Small intestine (tissue), 16 donors: ENCODE measurements around the gene QRFPR. TPM values are rescaled to one million over a fixed set of nuclear protein-coding genes. Genes with fewer than 3 reads are reported as not detected.
"Not testable (repeated sequence)": the region's sequence is repeated elsewhere in the genome, so short reads cannot be mapped to it uniquely, and the experiment has no call there.

ENCODE experiments used
- DNase-seq, 2 donors: peaks; one replicate each; pipeline versions ENCODE4 v3.0.0 to v3.0.0-alpha.2; 2013
- FAIRE-seq: peaks from 2 replicates; lab custom pipeline; 2012; peaks lifted over from hg19 to GRCh38; lab: Jason Lieb, UNC
- H3K27ac ChIP-seq, 3 donors: one replicate each; pipeline ENCODE4 v1.5.1; 2013; ENCODE audit warnings: low read length in 2 of 3, mild to moderate bottlenecking in 2 of 3, control low read depth in 1 of 3, inconsistent platforms in 1 of 3, low read depth in 1 of 3, moderate library complexity in 1 of 3
- H3K27me3 ChIP-seq, 3 donors: one replicate each; pipeline ENCODE4 v1.6.1; 2013; ENCODE audit warnings: low read length in 3 of 3, inconsistent platforms in 1 of 3; ENCODE audit not compliant: control insufficient read depth in 3 of 3, insufficient read depth in 3 of 3
- H3K36me3 ChIP-seq, 3 donors: one replicate each; pipeline ENCODE4 v1.6.1; 2013; ENCODE audit warnings: low read length in 3 of 3, inconsistent platforms in 1 of 3, low read depth in 1 of 3, mild to moderate bottlenecking in 1 of 3, moderate library complexity in 1 of 3; ENCODE audit not compliant: control insufficient read depth in 3 of 3, insufficient read depth in 2 of 3
- H3K4me1 ChIP-seq, 3 donors: one replicate each; pipeline ENCODE4 v1.6.1; 2013; ENCODE audit warnings: low read length in 2 of 3, inconsistent platforms in 1 of 3, low read depth in 1 of 3, mild to moderate bottlenecking in 1 of 3, moderate library complexity in 1 of 3; ENCODE audit not compliant: control insufficient read depth in 3 of 3, insufficient read depth in 2 of 3
- H3K4me3 ChIP-seq, 3 donors: one replicate each; pipeline ENCODE4 v1.5.1; 2013; ENCODE audit warnings: low read length in 3 of 3, control low read depth in 1 of 3, inconsistent platforms in 1 of 3, low read depth in 1 of 3, mild to moderate bottlenecking in 1 of 3, moderate library complexity in 1 of 3
- H3K9me3 ChIP-seq, 2 donors: one replicate each; pipeline ENCODE4 v1.6.1; 2013; ENCODE audit warnings: low read depth in 1 of 2, low read length in 1 of 2; ENCODE audit not compliant: control insufficient read depth in 2 of 2, insufficient read depth in 1 of 2
- WGBS, 3 donors: extraction: QIAGEN DNeasy Blood & Tissue Kit; methylation state at CpG; one replicate each; pipeline ENCODE4 v1.1.7; 2013; 5-methylcytosine and 5-hydroxymethylcytosine counted together
- long read RNA-seq, 10 donors: transcript quantifications; one replicate each; lab custom pipeline, GENCODE V29; 2026
- polyA plus RNA-seq, 4 donors: library from polyadenylated mRNA; stranded (reverse) in 3 of 4; unstranded in 1 of 4; fragments of 200-250 nt in 3 of 4; fragments of 120-200 nt in 1 of 4; gene quantifications; one replicate each; pipeline versions ENCODE4 v1.2.1 to v1.2.3, GENCODE V29; 2013
- donor health status: healthy with polysubstance abuse.
- donor health status: control.
- donor health status: control.
- donor health status: Bipolar disorder and iron deficiency.
- donor health status: healthy.

QRFPR gene
- polyA plus RNA-seq = under 1 TPM in 2 of 4 donors, not detected in 2; 0.03 to 0.12 TPM
- long read RNA-seq, donor 1 = 0 reads
- long read RNA-seq, donor 2 = 0 reads
- long read RNA-seq, donor 3 = 0 reads
- long read RNA-seq, donor 4 = 0 reads
- long read RNA-seq, donor 5 = 0 reads
- long read RNA-seq, donor 6 = 0 reads
- long read RNA-seq, donor 7 = 0 reads
- long read RNA-seq, donor 8 = 0 reads
- long read RNA-seq, donor 9 = 0 reads
- long read RNA-seq, donor 10, partial matches to known transcripts = 0 of 1 reads
- long read RNA-seq, donor 10, other reads (novel, unspliced or antisense) = 0 of 1 reads

- no peak for FAIRE-seq
- H3K9me3 ChIP-seq = no peaks in the 10 kb centered on the region
- H3K4me3 ChIP-seq = peak within 1 kb of the TSS in 2 of 3 donors; percentile 9 to 35
- DNase-seq = peak in 1 of 2 donors; percentile 3
- WGBS, 3 donors = 10 to 15% (median 10%) methylated on average over 34 to 35 of the region's 35 CpGs
- H3K27me3 ChIP-seq = peaks cover 2 to 26% (median 14%) of the 10 kb centered on the region in 3 donors
- H3K27ac ChIP-seq = no peak within 1 kb of the TSS
- peaks cover 0 to 5% (median 0%) of the 10 kb centered on the region in 3 donors for H3K4me1 ChIP-seq
- H3K36me3 ChIP-seq = no peaks in the 10 kb centered on the region
Observed at GRCh38 chr4:121380776-121381462, at the start of gene QRFPR. TSS of gene QRFPR (minus strand) at chr4:121381018. CDS start at chr4:121380647, 371 bp downstream.

- Histone ChIP-seq H3K27ac (no peak overlapping the region), H3K4me3 (no peak overlapping the region), H3K4me1 (no peaks in the 10 kb centered on the region), H3K9me3 (no peaks in the 10 kb centered on the region), H3K27me3 (no peaks in the 10 kb centered on the region), H3K36me3 (no peaks in the 10 kb centered on the region)
- WGBS, 3 donors = 49 to 56% (median 53%) methylated on average over 2 of the region's 2 CpGs
- FAIRE-seq (no peak), DNase-seq (no peak)
Observed at GRCh38 chr4:121428721-121429120, 47.9 kb upstream of the QRFPR start.

GRCh38 chr4:121421594-121421993 lies 40.8 kb upstream of the QRFPR start:
- no peak for FAIRE-seq
- H3K4me1 ChIP-seq = no peaks in the 10 kb centered on the region
- H3K36me3 ChIP-seq = no peaks in the 10 kb centered on the region
- H3K27me3 ChIP-seq = peaks cover 0 to 2% (median 0%) of the 10 kb centered on the region in 3 donors
- no peak for DNase-seq
- no peaks in the 10 kb centered on the region for H3K9me3 ChIP-seq
- H3K4me3 ChIP-seq = no peak overlapping the region
- no peak overlapping the region for H3K27ac ChIP-seq
- WGBS, 3 donors = 48 to 60% (median 51%) methylated on average over 4 of the region's 4 CpGs

GRCh38 chr4:121411151-121411744 lies 30.4 kb upstream of the QRFPR start:
- H3K4me1 ChIP-seq = no peaks in the 10 kb centered on the region
- H3K4me3 ChIP-seq = no peak overlapping the region
- no peak overlapping the region for H3K27ac ChIP-seq
- WGBS, 3 donors = 5 to 34% (median 23%) methylated on average over 2 of the region's 2 CpGs
- no peaks in the 10 kb centered on the region for H3K36me3 ChIP-seq
- H3K27me3 ChIP-seq = no peaks in the 10 kb centered on the region
- peaks cover 0 to 9% of the 10 kb centered on the region in 2 donors for H3K9me3 ChIP-seq
- no peak for FAIRE-seq
- DNase-seq = peak in 1 of 2 donors; percentile 1

GRCh38 chr4:121408567-121408966 lies 27.7 kb upstream of the QRFPR start:
- DNase-seq, H3K27me3 ChIP-seq, H3K9me3 ChIP-seq, H3K36me3 ChIP-seq, H3K4me3 ChIP-seq, H3K27ac ChIP-seq, FAIRE-seq, H3K4me1 ChIP-seq: not testable (repeated sequence)
- WGBS, 3 donors = 27 to 51% (median 32%) methylated on average over 2 of the region's 2 CpGs

- H3K27ac ChIP-seq = no peak overlapping the region
- no peaks in the 10 kb centered on the region for H3K4me1 ChIP-seq
- DNase-seq (no peak), FAIRE-seq (no peak)
- H3K9me3 ChIP-seq = no peaks in the 10 kb centered on the region
- H3K4me3 ChIP-seq = no peak overlapping the region
- no peaks in the 10 kb centered on the region for H3K36me3 ChIP-seq
- H3K27me3 ChIP-seq = no peaks in the 10 kb centered on the region
- WGBS, 3 donors = 80 to 95% (median 83%) methylated on average over 4 of the region's 4 CpGs
Observed at GRCh38 chr4:121400632-121401031, 19.8 kb upstream of the QRFPR start.

- H3K36me3 ChIP-seq = no peaks in the 10 kb centered on the region
- WGBS, 3 donors = 68 to 89% (median 71%) methylated on average over 1 of the region's 1 CpG
- H3K27me3 ChIP-seq = no peaks in the 10 kb centered on the region
- no peak for DNase-seq
- no peak overlapping the region for H3K4me3 ChIP-seq
- no peak overlapping the region for H3K27ac ChIP-seq
- no peaks in the 10 kb centered on the region for H3K4me1 ChIP-seq
- FAIRE-seq = no peak
- no peaks in the 10 kb centered on the region for H3K9me3 ChIP-seq
Observed at GRCh38 chr4:121397941-121398601, 17.3 kb upstream of the QRFPR start.

- Histone ChIP-seq H3K36me3 (no peaks in the 10 kb centered on the region), H3K4me3 (no peak overlapping the region), H3K27ac (no peak overlapping the region), H3K9me3 (no peaks in the 10 kb centered on the region), H3K4me1 (no peaks in the 10 kb centered on the region), H3K27me3 (no peaks in the 10 kb centered on the region)
- 37 to 63% (median 40%) methylated on average over 3 of the region's 3 CpGs for WGBS, 3 donors
- FAIRE-seq = no peak
- DNase-seq = no peak
Observed at GRCh38 chr4:121397434-121397833, 16.6 kb upstream of the QRFPR start.
